HG03575 (cell line): ENCODE data around the gene TIMM23.
"Not testable (repeated sequence)": the region's sequence is repeated elsewhere in the genome, so short reads cannot be mapped to it uniquely, and the experiment has no call there.

ENCODE experiments used
- ATAC-seq: cut with Tn5 transposase; IDR thresholded peaks from one replicate; pipeline ENCODE4 v1.9.1; 2021; ENCODE audit not compliant: unreplicated experiment, insufficient number of reproducible peaks, low FRiP score; ENCODE audit errors: extremely low read depth

Gene TIMM23

DNA sequence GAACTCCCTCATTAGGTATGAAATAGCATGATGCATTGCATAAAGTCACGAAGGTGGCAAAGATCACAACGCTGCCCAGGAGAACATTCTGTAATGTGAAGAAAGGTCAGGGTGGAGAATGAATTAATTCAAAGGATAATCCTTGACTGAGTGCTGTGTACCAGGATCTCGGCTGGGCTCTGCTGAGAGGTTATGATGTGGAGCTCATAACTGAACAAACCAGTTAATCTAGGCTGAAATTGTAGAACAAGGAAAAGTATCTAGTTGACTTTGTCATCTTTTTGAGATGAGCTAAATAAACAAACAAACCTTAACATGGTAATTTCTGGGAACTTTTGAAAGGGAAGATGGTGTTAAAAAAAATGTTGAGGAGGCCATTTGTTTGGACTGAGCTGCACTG, 67.7 kb downstream of the TIMM23 start:
- ATAC-seq: no peak

DNA sequence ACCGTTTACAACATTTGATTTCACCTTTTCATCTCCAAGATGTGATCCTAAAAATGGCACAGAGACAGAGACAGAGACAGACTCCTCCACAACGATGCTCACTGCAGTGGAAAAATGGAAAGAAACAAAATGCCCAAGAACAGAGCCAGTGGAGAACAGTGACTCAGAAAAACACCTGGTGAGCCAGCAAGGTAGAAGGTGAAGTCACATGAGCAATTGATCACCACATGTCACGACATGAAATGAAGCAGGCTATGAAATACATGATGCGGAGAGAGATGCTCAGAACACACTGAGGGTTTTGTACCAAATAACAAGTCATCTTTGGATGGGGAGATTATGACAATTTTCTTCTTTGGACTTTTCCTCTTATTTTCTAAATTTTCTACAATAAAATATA, 70.2 kb downstream of the TIMM23 start:
- no peak for ATAC-seq

DNA sequence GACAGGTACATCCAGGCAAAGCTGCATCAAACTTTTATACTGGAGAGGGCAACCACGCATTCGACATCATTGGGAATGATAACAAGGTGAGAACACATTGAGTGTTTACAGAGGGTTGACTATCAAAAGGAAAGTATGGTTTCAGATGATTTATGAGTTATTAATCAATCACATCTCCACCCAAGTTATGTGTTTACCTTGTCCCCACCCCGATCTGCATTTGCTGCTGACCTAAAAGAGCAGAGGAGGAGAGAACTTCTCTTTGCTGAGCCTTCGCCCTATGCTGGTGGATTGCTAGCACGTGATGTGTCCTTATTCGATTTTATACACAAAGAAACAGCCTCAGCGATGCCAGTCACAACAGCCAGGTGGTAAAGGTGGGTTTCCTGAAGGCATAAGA, 74.0 kb downstream of the TIMM23 start, which contains the start of gene MSMB:
Gene MSMB (minus strand): TSS at position 9 of the 400 bp plus-strand sequence. CDS start 32 bp downstream, outside the sequence.
- ATAC-seq: no peak

DNA sequence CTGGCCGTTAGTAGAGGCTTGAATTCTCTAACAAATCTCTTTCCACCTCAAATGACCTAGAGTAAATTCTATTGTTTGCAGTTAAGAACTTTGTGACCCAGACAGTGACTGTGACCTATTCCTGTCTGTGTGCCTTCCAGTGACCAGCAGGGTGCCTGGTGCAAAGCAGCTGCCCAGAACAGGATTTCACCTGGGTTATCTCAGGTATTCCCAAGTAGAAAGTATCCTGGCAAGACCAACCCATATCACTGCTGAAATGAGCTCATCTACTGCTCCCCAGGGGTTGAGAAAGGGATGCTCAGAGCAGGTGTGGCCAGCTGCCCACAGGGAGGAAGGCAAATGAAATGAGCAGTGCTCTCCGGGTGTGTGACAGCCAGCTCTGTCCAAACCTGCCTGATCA, 75.9 kb downstream of the TIMM23 start:
- ATAC-seq: no peak

DNA sequence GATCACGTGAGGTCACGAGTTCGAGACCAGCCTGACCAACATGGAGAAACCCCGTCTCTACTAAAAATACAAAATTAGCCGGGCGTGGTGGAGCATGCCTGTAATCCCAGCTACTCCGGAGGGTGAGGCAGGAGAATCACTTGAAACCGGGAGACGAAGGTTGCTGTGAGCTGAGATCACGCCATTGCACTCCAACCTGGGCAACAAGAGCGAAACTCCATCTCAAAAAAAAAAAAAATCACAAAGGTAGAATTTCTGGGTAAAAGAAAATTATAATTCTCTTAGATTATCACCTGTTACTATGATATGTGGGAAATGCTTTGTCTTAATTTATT, 77.2 kb downstream of the TIMM23 start:
- not testable (repeated sequence) for ATAC-seq

DNA sequence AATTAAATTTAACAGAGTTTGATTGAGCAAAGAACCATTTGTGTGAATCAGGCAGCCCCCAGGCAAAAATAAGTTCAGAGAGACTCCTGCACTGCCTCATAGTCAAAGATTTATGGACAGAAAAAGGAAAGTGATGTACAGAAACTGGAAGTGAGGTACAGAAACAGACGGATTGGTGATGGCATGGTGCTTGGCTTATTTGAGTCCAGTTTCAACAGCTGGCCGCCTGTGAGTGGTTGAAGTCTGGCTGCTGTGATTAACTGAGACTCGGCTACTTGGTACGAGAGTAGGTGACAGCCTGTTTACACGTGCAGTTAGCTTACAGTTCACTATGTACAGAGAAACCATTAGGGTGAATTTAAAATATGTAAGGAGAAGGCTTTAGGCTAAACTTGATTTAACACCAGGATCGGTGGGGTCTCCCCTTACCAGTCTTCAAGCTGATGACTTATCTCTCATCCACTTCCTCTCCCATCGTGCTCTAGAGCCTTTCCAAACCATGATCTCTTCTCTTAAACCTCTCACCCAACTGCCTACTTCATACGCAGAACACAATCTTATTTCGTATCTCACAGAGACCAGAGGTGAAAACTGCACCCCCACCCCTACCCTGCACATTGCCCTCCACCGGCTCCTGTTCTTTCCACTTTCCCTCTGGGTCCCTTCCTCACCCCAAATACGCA, 78.8 kb downstream of the TIMM23 start:
- ATAC-seq: no peak

DNA sequence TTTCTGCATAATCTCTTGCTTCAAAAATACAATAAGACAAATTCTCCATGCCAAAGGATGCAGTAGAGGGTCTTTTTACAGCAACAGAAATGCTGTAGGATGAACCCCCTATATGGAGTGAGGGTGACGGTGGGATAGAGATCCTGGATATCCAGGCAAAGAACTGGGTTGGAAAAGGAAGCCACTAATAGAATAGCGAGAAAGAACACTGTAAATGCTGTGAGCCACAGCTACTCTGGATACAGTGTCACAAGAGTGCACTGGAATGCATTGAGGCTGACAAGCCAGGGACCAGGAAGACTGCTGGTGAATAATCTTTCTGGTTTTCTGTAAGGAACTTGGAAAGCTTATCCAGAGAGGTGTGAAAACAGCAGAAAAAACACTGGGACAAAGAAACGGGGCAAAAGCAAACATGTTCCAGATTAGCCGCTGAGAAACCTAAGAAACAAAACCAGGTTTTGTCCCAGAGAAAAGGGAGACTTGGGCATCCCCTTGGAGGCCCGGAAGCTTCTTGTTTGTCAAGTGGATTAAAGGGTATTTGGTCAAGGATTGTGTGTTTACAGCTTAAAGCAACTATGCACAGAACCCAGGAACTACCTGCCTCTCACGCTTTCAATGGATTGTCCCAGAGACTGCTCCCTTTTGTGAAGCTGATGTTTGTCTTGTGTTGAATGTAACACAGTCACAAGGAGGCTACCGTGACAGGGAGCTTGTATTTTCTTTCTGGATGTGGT, 79.9 kb downstream of the TIMM23 start:
- ATAC-seq: no peak

DNA sequence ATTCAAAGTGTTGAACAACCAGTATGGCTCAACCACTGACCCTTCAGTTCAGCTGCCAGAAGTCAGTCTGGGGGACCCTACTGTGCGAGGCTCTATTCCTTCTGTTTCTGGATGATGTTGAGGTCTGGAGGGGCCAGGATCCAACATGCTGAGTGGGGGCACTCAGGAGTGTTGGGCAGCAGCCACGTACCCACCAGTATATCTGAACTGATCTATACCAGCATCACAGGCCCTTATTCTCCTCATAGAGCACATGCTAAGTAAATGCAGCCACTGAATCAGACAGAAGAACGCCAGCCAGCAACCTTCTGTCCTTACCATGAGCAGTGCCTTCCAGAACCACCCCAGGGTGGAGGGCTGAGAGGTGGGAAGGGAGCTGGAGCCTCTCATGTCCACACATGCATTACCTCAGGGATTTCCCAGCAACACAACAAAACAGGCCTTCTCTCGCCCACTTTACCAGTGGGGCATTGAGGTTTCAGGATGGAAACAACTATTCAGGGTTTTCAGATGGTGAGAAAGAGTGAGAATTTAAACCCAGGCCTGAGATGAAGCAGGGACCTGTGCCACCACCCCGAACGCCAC, 80.6 kb downstream of the TIMM23 start:
- no peak for ATAC-seq
